ENCODE measurements around the gene ARF6. TPM values are rescaled to one million over a fixed set of nuclear protein-coding genes. Genes with fewer than 3 reads are reported as not detected.
"Not testable (repeated sequence)": the region's sequence is repeated elsewhere in the genome, so short reads cannot be mapped to it uniquely, and the experiment has no call there.

ARF6 gene
- total and polyA plus RNA-seq, 5 donors from 2014 or later: 94.6 to 171 (median 152) TPM

DNA sequence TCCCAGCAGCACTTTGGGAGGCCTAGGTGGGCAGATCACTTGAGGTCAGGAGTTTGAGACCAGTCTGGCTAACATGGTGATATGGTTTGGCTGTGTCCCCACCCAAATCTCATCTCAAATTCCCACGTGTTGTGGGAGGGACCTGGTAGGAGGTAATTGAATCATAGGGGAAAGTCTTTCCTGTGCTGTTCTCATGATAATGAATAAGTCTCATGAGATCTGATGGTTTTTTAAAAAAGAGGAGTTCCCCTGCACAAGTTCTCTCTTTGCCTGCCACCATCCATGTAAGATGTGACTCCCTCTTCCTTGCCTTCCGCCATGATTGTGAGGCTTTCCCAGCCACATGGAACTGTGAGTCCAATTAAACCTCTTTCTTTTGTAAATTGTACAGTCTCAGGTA, 43.4 kb downstream of the ARF6 start:
- not testable (repeated sequence) for H3K9me3 Mint-ChIP-seq; H3K36me3 ChIP-seq (ENCODE audit: control insufficient read depth, insufficient read depth, low read length); H3K36me3 Mint-ChIP-seq; H3K4me3 Mint-ChIP-seq; H3K9me3 ChIP-seq (ENCODE audit: control insufficient read depth in 2 of 2, low read length in 2 of 2); H3K27me3 Mint-ChIP-seq; ATAC-seq (ENCODE audit: low read depth in 2 of 2); H3K27ac ChIP-seq (ENCODE audit: insufficient read depth, low read length, poor library complexity, severe bottlenecking); H3K4me3 ChIP-seq (ENCODE audit: low read depth, low read length); H3K27me3 ChIP-seq (ENCODE audit: control insufficient read depth, insufficient read depth, low read length); DNase-seq
- Mint-ChIP-seq H3K27ac (peak overlapping the region in 1 of 3 donors; percentile 58), H3K4me1 (peaks cover 16 to 26% (median 18%) of the 10 kb centered on the region in 4 donors)
- peaks cover 16% of the 10 kb centered on the region for H3K4me1 ChIP-seq (ENCODE audit: control insufficient read depth, insufficient read depth, low read length, poor library complexity, severe bottlenecking)

DNA sequence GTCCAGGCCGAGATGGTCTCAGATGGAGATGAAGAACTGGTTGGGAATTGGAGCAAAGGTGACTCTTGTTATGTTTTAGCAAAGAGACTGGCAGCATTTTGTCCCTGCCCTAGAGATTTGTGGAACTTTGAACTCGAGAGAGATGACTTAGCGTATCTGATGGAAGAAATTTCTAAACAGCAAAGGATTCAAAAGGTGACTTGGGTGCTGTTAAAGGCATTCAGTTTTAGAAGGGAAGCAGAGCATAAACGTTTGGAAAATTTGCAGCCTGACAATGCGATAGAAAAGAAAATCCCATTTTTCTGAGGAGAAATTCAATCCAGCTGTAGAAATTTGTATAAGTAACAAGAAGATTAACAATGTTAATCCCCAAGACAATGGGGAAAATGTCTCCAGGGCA, 44.0 kb downstream of the ARF6 start:
- H3K27ac ChIP-seq (ENCODE audit: insufficient read depth, low read length, poor library complexity, severe bottlenecking); H3K27ac Mint-ChIP-seq; H3K9me3 ChIP-seq (ENCODE audit: control insufficient read depth in 2 of 2, low read length in 2 of 2); H3K27me3 Mint-ChIP-seq; DNase-seq; H3K36me3 ChIP-seq (ENCODE audit: control insufficient read depth, insufficient read depth, low read length); H3K27me3 ChIP-seq (ENCODE audit: control insufficient read depth, insufficient read depth, low read length); ATAC-seq (ENCODE audit: low read depth in 2 of 2); H3K4me3 ChIP-seq (ENCODE audit: low read depth, low read length); H3K36me3 Mint-ChIP-seq; H3K9me3 Mint-ChIP-seq; H3K4me3 Mint-ChIP-seq: not testable (repeated sequence)
- peaks cover 16 to 32% (median 21%) of the 10 kb centered on the region in 4 donors for H3K4me1 Mint-ChIP-seq
- H3K4me1 ChIP-seq (ENCODE audit: control insufficient read depth, insufficient read depth, low read length, poor library complexity, severe bottlenecking): peaks cover 21% of the 10 kb centered on the region

DNA sequence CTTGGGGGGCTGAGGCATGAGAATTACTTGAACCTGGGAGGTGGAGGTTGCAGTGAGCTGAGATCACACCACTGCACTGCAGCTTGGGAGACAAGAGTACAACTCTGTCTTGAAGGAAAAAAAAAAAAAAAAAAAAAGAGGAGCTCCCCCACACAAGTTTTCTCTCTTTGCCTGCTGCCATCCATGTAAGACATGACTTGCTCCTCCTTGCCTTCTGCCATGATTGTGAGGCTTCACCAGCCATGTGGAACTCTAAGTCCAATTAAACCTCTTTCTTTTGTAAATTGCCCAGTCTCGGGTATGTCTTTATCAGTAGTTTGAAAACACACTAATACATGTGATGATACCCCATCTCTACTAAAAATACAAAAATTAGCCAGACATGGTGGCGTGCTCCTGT, 46.3 kb downstream of the ARF6 start:
- peaks cover 11% of the 10 kb centered on the region for H3K36me3 Mint-ChIP-seq
- not testable (repeated sequence) for DNase-seq; H3K27me3 ChIP-seq (ENCODE audit: control insufficient read depth, insufficient read depth, low read length); H3K4me3 ChIP-seq (ENCODE audit: low read depth, low read length); H3K9me3 ChIP-seq (ENCODE audit: control insufficient read depth in 2 of 2, low read length in 2 of 2); H3K36me3 ChIP-seq (ENCODE audit: control insufficient read depth, insufficient read depth, low read length); H3K4me3 Mint-ChIP-seq; H3K27me3 Mint-ChIP-seq; ATAC-seq (ENCODE audit: low read depth in 2 of 2); H3K27ac ChIP-seq (ENCODE audit: insufficient read depth, low read length, poor library complexity, severe bottlenecking)
- H3K4me1 Mint-ChIP-seq: peaks cover 21 to 54% (median 35%) of the 10 kb centered on the region in 4 donors
- peaks cover 29% of the 10 kb centered on the region for H3K4me1 ChIP-seq (ENCODE audit: control insufficient read depth, insufficient read depth, low read length, poor library complexity, severe bottlenecking)
- peak overlapping the region; percentile 64 to 88 (median 77) for H3K27ac Mint-ChIP-seq
- peaks cover 0 to 19% (median 7%) of the 10 kb centered on the region in 7 donors for H3K9me3 Mint-ChIP-seq

DNA sequence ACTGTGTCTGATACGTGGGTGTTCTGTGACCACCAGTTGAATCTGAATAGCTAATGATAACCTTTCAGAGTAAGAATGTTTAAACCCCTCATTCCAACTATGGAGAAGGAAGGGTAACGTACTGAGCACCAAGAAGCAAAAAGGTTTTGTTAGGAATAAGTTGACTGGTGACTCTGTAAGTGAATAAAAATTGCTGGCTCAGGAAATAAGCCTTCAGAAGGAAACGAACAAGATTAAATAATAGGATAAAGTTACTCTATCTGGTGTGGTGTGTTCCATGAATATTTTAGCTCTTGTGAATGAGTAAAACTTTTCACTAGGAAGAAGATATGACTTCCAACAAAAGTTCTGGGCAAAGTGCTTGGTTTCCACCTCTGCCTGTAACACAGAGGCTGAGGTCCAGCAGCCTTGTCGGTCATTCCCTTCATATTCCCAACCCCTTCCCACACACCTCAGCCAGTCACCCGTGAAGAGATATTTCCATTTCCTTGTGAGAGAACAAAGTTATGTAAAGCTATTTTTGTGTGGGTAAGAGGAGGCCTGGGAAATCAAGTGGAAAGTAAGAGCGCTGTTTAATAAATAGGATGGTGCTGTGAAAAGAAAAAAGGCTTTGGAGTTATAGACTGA, 47.1 kb downstream of the ARF6 start:
- H3K27ac Mint-ChIP-seq: peak overlapping the region; percentile 77 to 88 (median 81)
- H3K36me3 Mint-ChIP-seq: peaks cover 11% of the 10 kb centered on the region
- ATAC-seq (ENCODE audit: low read depth in 2 of 2): no peak
- peaks cover 21 to 61% (median 38%) of the 10 kb centered on the region in 4 donors for H3K4me1 Mint-ChIP-seq
- H3K27ac ChIP-seq (ENCODE audit: insufficient read depth, low read length, poor library complexity, severe bottlenecking): peak overlapping the region; percentile 64
- H3K4me1 ChIP-seq (ENCODE audit: control insufficient read depth, insufficient read depth, low read length, poor library complexity, severe bottlenecking): peaks cover 31% of the 10 kb centered on the region
- no peaks in the 10 kb centered on the region for H3K36me3 ChIP-seq (ENCODE audit: control insufficient read depth, insufficient read depth, low read length)
- no peaks in the 10 kb centered on the region for H3K27me3 Mint-ChIP-seq
- DNase-seq: no peak
- H3K9me3 ChIP-seq (ENCODE audit: control insufficient read depth in 2 of 2, low read length in 2 of 2): peaks cover 0 to 2% of the 10 kb centered on the region in 2 experiments
- peak overlapping the region; percentile 71 for H3K4me3 ChIP-seq (ENCODE audit: low read depth, low read length)
- H3K27me3 ChIP-seq (ENCODE audit: control insufficient read depth, insufficient read depth, low read length): no peaks in the 10 kb centered on the region
- H3K4me3 Mint-ChIP-seq: peak overlapping the region; percentile 20 to 61 (median 52)
- peaks cover 0 to 19% (median 7%) of the 10 kb centered on the region in 7 donors for H3K9me3 Mint-ChIP-seq

DNA sequence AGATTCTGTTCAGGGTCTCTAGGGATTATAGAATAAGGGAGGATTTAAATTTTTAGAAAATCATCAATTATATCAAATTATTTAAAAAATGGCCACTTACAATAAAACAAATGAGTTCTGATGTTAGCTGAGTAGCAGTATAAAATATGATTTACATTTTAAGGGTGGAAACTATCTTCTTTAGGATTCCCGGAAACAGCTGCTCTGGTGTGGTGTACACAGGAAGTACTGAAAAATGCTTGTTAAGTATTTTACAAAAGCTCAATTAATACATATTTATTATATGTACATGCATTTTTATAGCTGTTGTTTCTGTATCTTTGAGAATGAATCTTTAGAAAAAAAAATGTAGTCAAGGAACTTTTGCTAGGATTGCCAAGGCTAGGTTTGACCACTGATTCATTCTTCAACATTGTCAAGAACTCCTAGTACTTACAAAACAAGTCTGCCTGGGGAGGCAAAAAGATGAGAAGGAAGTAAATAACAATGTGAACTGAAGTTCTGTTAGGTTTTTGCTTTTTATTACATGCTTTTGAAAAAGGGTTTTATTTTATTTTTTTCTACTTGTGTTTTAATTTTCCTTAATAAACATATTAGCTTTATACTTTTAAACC, 48.0 kb downstream of the ARF6 start:
- H3K27me3 ChIP-seq (ENCODE audit: control insufficient read depth, insufficient read depth, low read length): no peaks in the 10 kb centered on the region
- DNase-seq: peak in 2 of 3 donors; percentile 50 to 84
- Mint-ChIP-seq H3K27ac (peak overlapping the region; percentile 67 to 81 (median 73)), H3K9me3 (peaks cover 0 to 19% (median 7%) of the 10 kb centered on the region in 7 donors), H3K4me3 (peak overlapping the region; percentile 20 to 61 (median 52)), H3K36me3 (peaks cover 11% of the 10 kb centered on the region), H3K27me3 (no peaks in the 10 kb centered on the region), H3K4me1 (peaks cover 27 to 71% (median 46%) of the 10 kb centered on the region in 4 donors)
- H3K4me3 ChIP-seq (ENCODE audit: low read depth, low read length): peak overlapping the region; percentile 71
- ATAC-seq (ENCODE audit: low read depth in 2 of 2): peak; percentile 63 to 68
- H3K27ac ChIP-seq (ENCODE audit: insufficient read depth, low read length, poor library complexity, severe bottlenecking): peak overlapping the region; percentile 64
- no peaks in the 10 kb centered on the region for H3K36me3 ChIP-seq (ENCODE audit: control insufficient read depth, insufficient read depth, low read length)
- H3K9me3 ChIP-seq (ENCODE audit: control insufficient read depth in 2 of 2, low read length in 2 of 2): peaks cover 0 to 2% of the 10 kb centered on the region in 2 experiments
- H3K4me1 ChIP-seq (ENCODE audit: control insufficient read depth, insufficient read depth, low read length, poor library complexity, severe bottlenecking): peaks cover 40% of the 10 kb centered on the region

DNA sequence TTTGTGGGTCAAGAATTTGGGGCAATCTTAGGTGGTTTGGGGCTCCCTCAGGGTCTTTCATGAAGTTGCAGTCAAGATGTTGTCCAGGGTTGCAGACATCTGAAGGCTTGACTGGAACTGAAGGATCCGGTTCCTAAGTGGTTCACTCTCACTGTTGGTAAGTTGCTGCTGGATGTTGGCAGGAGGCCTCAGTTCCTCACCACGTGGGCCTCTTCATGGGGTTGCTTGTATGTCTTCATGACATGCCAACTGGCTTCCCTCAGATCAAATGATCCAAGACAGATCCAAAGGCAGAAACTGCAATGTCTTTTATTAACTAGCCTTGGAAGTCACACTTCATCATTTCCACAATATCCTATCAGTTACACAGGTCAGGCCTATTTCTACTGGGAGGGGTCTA, 49.2 kb downstream of the ARF6 start:
- Histone ChIP-seq H3K9me3 (ENCODE audit: control insufficient read depth in 2 of 2, low read length in 2 of 2) (peaks cover 0 to 2% of the 10 kb centered on the region in 2 experiments), H3K36me3 (ENCODE audit: control insufficient read depth, insufficient read depth, low read length) (no peaks in the 10 kb centered on the region), H3K4me1 (ENCODE audit: control insufficient read depth, insufficient read depth, low read length, poor library complexity, severe bottlenecking) (peaks cover 51% of the 10 kb centered on the region), H3K27me3 (ENCODE audit: control insufficient read depth, insufficient read depth, low read length) (no peaks in the 10 kb centered on the region), H3K27ac (ENCODE audit: insufficient read depth, low read length, poor library complexity, severe bottlenecking) (no peak overlapping the region), H3K4me3 (ENCODE audit: low read depth, low read length) (no peak overlapping the region)
- peak overlapping the region in 2 of 4 donors; percentile 13 to 51 for H3K4me3 Mint-ChIP-seq
- ATAC-seq (ENCODE audit: low read depth in 2 of 2) (no peak), DNase-seq (no peak)
- H3K36me3 Mint-ChIP-seq: peaks cover 11% of the 10 kb centered on the region
- peak overlapping the region in 2 of 3 donors; percentile 63 to 79 for H3K27ac Mint-ChIP-seq
- H3K27me3 Mint-ChIP-seq: no peaks in the 10 kb centered on the region
- peaks cover 38 to 80% (median 56%) of the 10 kb centered on the region in 4 donors for H3K4me1 Mint-ChIP-seq
- peaks cover 0 to 17% (median 3%) of the 10 kb centered on the region in 7 donors for H3K9me3 Mint-ChIP-seq

DNA sequence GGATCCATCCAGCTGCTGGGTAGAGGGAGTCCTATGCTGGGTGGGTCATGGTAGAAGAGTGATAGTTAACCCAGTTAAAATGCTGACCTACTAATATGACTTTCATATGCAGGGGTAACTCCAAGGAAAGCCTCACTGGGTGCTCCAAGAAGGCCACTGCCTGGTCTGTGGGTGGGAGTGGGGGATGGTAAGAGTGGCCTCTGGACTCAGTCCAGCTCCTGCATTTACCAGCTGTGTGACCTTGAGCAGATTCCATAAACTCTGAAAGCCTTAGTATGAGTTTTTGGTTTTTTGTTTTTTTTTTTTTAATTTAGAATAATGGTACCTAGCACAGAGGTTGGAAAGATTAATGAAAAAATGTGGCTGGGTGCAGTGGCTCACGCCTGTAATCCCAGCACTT, 51.6 kb downstream of the ARF6 start:
- H3K27ac ChIP-seq (ENCODE audit: insufficient read depth, low read length, poor library complexity, severe bottlenecking): no peak overlapping the region
- no peak overlapping the region for H3K4me3 Mint-ChIP-seq
- H3K27me3 ChIP-seq (ENCODE audit: control insufficient read depth, insufficient read depth, low read length): no peaks in the 10 kb centered on the region
- H3K36me3 ChIP-seq (ENCODE audit: control insufficient read depth, insufficient read depth, low read length): no peaks in the 10 kb centered on the region
- H3K4me3 ChIP-seq (ENCODE audit: low read depth, low read length): no peak overlapping the region
- peaks cover 8% of the 10 kb centered on the region for H3K36me3 Mint-ChIP-seq
- H3K27me3 Mint-ChIP-seq: no peaks in the 10 kb centered on the region
- H3K4me1 Mint-ChIP-seq: peaks cover 47 to 90% (median 66%) of the 10 kb centered on the region in 4 donors
- peak overlapping the region in 2 of 3 donors; percentile 57 to 95 for H3K27ac Mint-ChIP-seq
- no peak for ATAC-seq (ENCODE audit: low read depth in 2 of 2)
- DNase-seq: no peak
- peaks cover 0 to 2% of the 10 kb centered on the region in 2 experiments for H3K9me3 ChIP-seq (ENCODE audit: control insufficient read depth in 2 of 2, low read length in 2 of 2)
- peaks cover 0 to 12% (median under 1%) of the 10 kb centered on the region in 7 donors for H3K9me3 Mint-ChIP-seq
- H3K4me1 ChIP-seq (ENCODE audit: control insufficient read depth, insufficient read depth, low read length, poor library complexity, severe bottlenecking): peaks cover 51% of the 10 kb centered on the region
